ENCODE measurements around the gene RBMS1. TPM values are rescaled to one million over a fixed set of nuclear protein-coding genes. Genes with fewer than 3 reads are reported as not detected.
A peak's percentile ranks its signal among the peaks of the same experiment; 100 is the strongest.

Gene RBMS1
- total RNA-seq, 3 donors from 2014 or later (not counting 1 experiment from before 2014, with no cell fraction given): 111 to 167 (median 132) TPM

DNA sequence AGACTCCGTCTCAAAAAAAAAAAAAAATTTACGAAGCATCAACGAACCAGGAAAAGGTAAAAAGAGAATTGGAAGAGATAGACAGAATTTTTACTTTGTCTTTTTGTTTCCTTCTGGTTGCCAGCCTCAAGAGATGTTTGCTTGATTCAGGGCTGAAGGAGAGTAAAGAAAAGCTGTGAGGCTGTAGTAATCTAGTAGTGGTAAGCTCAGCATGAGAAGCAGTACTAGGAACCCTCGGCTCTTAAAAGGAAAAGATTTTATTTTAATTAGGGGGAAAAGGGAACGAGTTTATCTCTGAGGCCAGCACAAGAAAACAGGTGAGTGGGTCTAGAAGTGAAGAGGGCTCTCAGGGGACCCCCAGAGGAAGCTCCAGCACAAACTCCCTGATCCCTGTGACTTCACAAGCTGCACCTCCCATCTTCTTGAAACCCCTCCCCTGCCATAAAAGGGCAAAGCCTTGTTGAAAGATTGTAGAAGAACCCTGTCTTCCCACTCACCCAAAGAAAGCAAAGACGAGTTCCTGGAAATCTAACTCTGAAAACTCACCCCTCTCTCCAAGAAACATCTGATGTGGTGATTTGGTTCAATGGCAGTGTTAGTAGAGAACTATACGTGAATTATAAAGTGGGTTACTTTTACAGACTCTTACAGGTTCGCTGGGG is 8.6 kb downstream of the RBMS1 start:
- Histone ChIP-seq H3K36me3 (ENCODE audit: control insufficient read depth, insufficient read depth, low read length) (no peaks in the 10 kb centered on the region), H3K27ac (ENCODE audit: low read length) (peak overlapping the region; percentile 11), H3K4me3 (ENCODE audit: low read length) (no peak overlapping the region), H3K9me3 (ENCODE audit: control insufficient read depth, insufficient read depth, low read length) (no peaks in the 10 kb centered on the region), H3K4me1 (ENCODE audit: control insufficient read depth, insufficient read depth, low read length) (no peaks in the 10 kb centered on the region), H3K27me3 (ENCODE audit: control insufficient read depth, insufficient read depth, low read length) (no peaks in the 10 kb centered on the region)
- no peaks in the 10 kb centered on the region for H3K36me3 Mint-ChIP-seq
- peaks cover 5 to 7% of the 10 kb centered on the region in 2 donors for H3K4me1 Mint-ChIP-seq
- no peak overlapping the region for H3K4me3 Mint-ChIP-seq
- ATAC-seq (no peak), DNase-seq (peak in 1 of 2 donors; percentile 57)
- H3K27me3 Mint-ChIP-seq (ENCODE audit: low read depth in 2 of 2): no peaks in the 10 kb centered on the region
- no peak for TF ChIP-seq CTCF (IDR thresholded peaks at IDR 0.05)
- H3K9me3 Mint-ChIP-seq: no peaks in the 10 kb centered on the region
- 83% methylated on average over 5 of the region's 8 CpGs for WGBS (ENCODE audit: insufficient coverage)
- intact Hi-C loops (cut with micrococcal nuclease): no loop called here
- no peak overlapping the region for H3K27ac Mint-ChIP-seq

DNA sequence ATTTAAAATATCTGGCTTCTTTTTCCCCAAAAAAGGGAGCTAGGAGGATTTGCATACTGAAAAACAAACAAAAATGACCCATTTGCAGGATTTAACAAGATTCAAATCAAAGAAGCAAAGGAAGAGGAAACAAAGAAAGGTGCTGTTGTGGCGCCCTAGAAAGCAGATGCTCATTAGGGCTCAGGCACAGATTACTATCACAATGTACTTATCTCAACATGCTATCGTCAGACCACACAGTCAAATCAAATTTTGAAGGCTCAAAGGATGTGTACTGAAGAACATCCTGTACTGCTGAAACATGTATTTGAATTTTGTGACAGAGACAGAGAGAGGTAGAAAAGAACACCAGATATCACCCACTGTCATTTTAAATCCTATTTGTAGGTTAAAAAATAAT is 10.9 kb downstream of the RBMS1 start:
- H3K9me3 Mint-ChIP-seq: no peaks in the 10 kb centered on the region
- Histone ChIP-seq H3K36me3 (ENCODE audit: control insufficient read depth, insufficient read depth, low read length) (no peaks in the 10 kb centered on the region), H3K4me1 (ENCODE audit: control insufficient read depth, insufficient read depth, low read length) (no peaks in the 10 kb centered on the region), H3K9me3 (ENCODE audit: control insufficient read depth, insufficient read depth, low read length) (no peaks in the 10 kb centered on the region), H3K4me3 (ENCODE audit: low read length) (no peak overlapping the region), H3K27ac (ENCODE audit: low read length) (no peak overlapping the region), H3K27me3 (ENCODE audit: control insufficient read depth, insufficient read depth, low read length) (no peaks in the 10 kb centered on the region)
- peaks cover 0 to under 1% of the 10 kb centered on the region in 2 donors for H3K27me3 Mint-ChIP-seq (ENCODE audit: low read depth in 2 of 2)
- TF ChIP-seq CTCF (IDR thresholded peaks at IDR 0.05): no peak
- WGBS (ENCODE audit: insufficient coverage): 57% methylated on average over 1 of the region's 2 CpGs
- H3K36me3 Mint-ChIP-seq: no peaks in the 10 kb centered on the region
- H3K27ac Mint-ChIP-seq: peak overlapping the region in 1 of 2 donors; percentile 21
- intact Hi-C loops (cut with micrococcal nuclease): no loop called here
- H3K4me3 Mint-ChIP-seq: no peak overlapping the region
- DNase-seq (peak in 1 of 2 donors; percentile 81), ATAC-seq (peak in 2 of 3 donors; percentile 67 to 83)
- H3K4me1 Mint-ChIP-seq: peaks cover 5 to 7% of the 10 kb centered on the region in 2 donors

DNA sequence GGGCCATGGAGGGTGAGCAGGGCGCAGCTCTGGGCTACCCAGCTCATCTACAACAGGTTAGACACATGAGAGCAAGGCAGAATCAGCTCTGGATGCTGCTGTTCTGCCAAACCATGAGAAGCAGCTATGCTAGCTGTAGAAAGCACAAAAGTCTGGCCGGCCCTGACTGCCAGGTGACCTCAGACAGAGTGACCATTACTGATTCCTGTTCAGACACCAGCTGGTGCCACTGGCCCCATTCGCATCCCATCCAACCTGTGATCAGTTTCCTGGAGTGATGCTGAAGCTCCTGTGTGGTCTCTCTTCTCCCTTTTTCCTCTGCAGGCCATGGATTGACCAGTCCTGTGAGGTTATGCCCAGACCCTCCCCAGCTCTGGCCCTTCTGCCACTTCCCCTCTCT is 14.3 kb downstream of the RBMS1 start:
- Mint-ChIP-seq H3K36me3 (no peaks in the 10 kb centered on the region), H3K9me3 (no peaks in the 10 kb centered on the region), H3K4me3 (no peak overlapping the region), H3K4me1 (peaks cover 5 to 7% of the 10 kb centered on the region in 2 donors), H3K27me3 (ENCODE audit: low read depth in 2 of 2) (peaks cover 0 to 2% of the 10 kb centered on the region in 2 donors), H3K27ac (no peak overlapping the region)
- no peaks in the 10 kb centered on the region for H3K36me3 ChIP-seq (ENCODE audit: control insufficient read depth, insufficient read depth, low read length)
- no peak for DNase-seq
- no peaks in the 10 kb centered on the region for H3K9me3 ChIP-seq (ENCODE audit: control insufficient read depth, insufficient read depth, low read length)
- no peak overlapping the region for H3K27ac ChIP-seq (ENCODE audit: low read length)
- 88% methylated on average over 3 of the region's 3 CpGs for WGBS (ENCODE audit: insufficient coverage)
- no peak for ATAC-seq
- no peaks in the 10 kb centered on the region for H3K27me3 ChIP-seq (ENCODE audit: control insufficient read depth, insufficient read depth, low read length)
- H3K4me3 ChIP-seq (ENCODE audit: low read length): no peak overlapping the region
- intact Hi-C loops (cut with micrococcal nuclease): no loop called here
- no peaks in the 10 kb centered on the region for H3K4me1 ChIP-seq (ENCODE audit: control insufficient read depth, insufficient read depth, low read length)
- no peak for TF ChIP-seq CTCF (IDR thresholded peaks at IDR 0.05)

DNA sequence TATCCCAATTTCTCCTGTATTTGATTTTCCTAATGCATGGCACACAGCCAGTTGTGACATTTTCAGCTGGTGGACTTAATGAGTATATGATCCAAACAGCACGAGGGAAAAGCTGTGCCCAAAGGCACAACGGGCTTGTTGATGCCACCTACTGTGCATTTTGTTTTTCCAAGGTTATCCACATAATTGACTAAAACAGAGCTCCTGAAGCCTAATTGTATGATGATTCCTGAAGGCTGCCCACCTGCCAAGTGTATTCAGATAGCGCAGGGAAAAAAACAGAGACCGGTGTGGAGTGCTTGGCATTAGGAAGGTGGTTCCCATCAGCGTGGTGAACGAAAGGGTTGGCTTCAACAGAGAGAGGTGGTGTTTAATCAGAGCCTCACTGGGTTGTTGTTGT is 14.9 kb downstream of the RBMS1 start:
- 97% methylated on average over 6 of the region's 6 CpGs for WGBS (ENCODE audit: insufficient coverage)
- no peak overlapping the region for H3K27ac Mint-ChIP-seq
- intact Hi-C loops (cut with micrococcal nuclease): no loop called here
- DNase-seq (no peak), ATAC-seq (no peak)
- no peaks in the 10 kb centered on the region for H3K9me3 Mint-ChIP-seq
- no peaks in the 10 kb centered on the region for H3K36me3 Mint-ChIP-seq
- no peak overlapping the region for H3K27ac ChIP-seq (ENCODE audit: low read length)
- no peaks in the 10 kb centered on the region for H3K9me3 ChIP-seq (ENCODE audit: control insufficient read depth, insufficient read depth, low read length)
- no peak overlapping the region for H3K4me3 Mint-ChIP-seq
- no peaks in the 10 kb centered on the region for H3K4me1 ChIP-seq (ENCODE audit: control insufficient read depth, insufficient read depth, low read length)
- H3K27me3 Mint-ChIP-seq (ENCODE audit: low read depth in 2 of 2): peaks cover 0 to 2% of the 10 kb centered on the region in 2 donors
- H3K4me3 ChIP-seq (ENCODE audit: low read length): no peak overlapping the region
- H3K36me3 ChIP-seq (ENCODE audit: control insufficient read depth, insufficient read depth, low read length): no peaks in the 10 kb centered on the region
- peaks cover 5 to 7% of the 10 kb centered on the region in 2 donors for H3K4me1 Mint-ChIP-seq
- no peak for TF ChIP-seq CTCF (IDR thresholded peaks at IDR 0.05)
- H3K27me3 ChIP-seq (ENCODE audit: control insufficient read depth, insufficient read depth, low read length): no peaks in the 10 kb centered on the region
